ENCODE data around the gene INAVA. TPM values are rescaled to one million over a fixed set of nuclear protein-coding genes. Genes with fewer than 3 reads are reported as not detected.

Gene INAVA
- total and polyA plus RNA-seq, 2 of the 13 experiments (the other 11 are each of a cell fraction or from before 2014, with no cell fraction given) = 6.0 to 13.5 TPM

DNA sequence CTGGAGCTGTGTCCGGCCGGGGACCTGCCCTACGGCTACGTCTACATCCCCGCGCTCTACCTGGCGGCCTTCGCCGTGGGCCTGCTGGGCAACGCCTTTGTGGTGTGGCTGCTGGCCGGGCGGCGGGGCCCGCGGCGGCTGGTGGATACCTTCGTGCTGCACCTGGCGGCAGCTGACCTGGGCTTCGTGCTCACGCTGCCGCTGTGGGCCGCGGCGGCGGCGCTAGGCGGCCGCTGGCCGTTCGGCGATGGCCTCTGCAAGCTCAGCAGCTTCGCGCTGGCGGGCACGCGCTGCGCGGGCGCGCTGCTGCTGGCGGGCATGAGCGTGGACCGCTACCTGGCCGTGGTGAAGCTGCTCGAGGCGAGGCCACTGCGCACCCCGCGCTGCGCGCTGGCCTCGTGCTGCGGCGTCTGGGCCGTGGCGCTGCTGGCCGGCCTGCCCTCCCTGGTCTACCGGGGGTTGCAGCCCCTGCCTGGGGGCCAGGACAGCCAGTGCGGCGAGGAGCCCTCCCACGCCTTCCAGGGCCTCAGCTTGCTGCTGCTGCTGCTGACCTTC lies 21.5 kb upstream of the INAVA start:
- no peaks in the 10 kb centered on the region for H4K20me1 ChIP-seq (ENCODE audit: insufficient read depth, low read length)
- H3K9me3 ChIP-seq (ENCODE audit: low read length) = no peaks in the 10 kb centered on the region
- TF ChIP-seq SMAD9 (CRISPR knock-in tag; IDR thresholded peaks at IDR 0.05) (no peak), ZNF75D (CRISPR knock-in tag; IDR thresholded peaks at IDR 0.05; ENCODE audit: borderline replicate concordance) (no peak), ZNF839 (CRISPR knock-in tag; IDR thresholded peaks at IDR 0.05; ENCODE audit: borderline replicate concordance) (no peak), HOXA5 (CRISPR knock-in tag; IDR thresholded peaks at IDR 0.05) (no peak), BRCA1 (CRISPR knock-in tag; IDR thresholded peaks at IDR 0.05) (no peak), CENPX (CRISPR knock-in tag; IDR thresholded peaks at IDR 0.05) (no peak), SOX6 (IDR thresholded peaks at IDR 0.05) (no peak), SOX6 (CRISPR knock-in tag; IDR thresholded peaks at IDR 0.05) (no peak), ZNF83 (CRISPR knock-in tag; IDR thresholded peaks at IDR 0.05; ENCODE audit: borderline replicate concordance) (no peak), ZEB1 (IDR thresholded peaks at IDR 0.05; ENCODE audit: insufficient replicate concordance, low read depth) (no peak), SMARCC2 (IDR thresholded peaks at IDR 0.05) (no peak)
- intact Hi-C loops (cut with micrococcal nuclease; ENCODE audit: unreplicated experiment) (no loop called here), in situ Hi-C loops (cut with HindIII; ENCODE audit: extremely low pct_ligation_motif_present, low pct_unique_long_range_greater_than_20kb) (no loop called here)
- H3K27ac ChIP-seq (ENCODE audit: extremely low read length, insufficient read depth, low read length) = no peak overlapping the region
- DNase-seq (ENCODE audit: low spot score) = no peak
- 89% methylated on average over 31 of the region's 61 CpGs for WGBS (ENCODE audit: low lambda C conversion rate)
- no peaks in the 10 kb centered on the region for H3K36me3 ChIP-seq (replicated peaks in 1 of 2; ENCODE audit: control insufficient read depth in 1 of 2, insufficient read depth in 2 of 2, low read length in 2 of 2)
- no peak overlapping the region for H3K4me2 ChIP-seq (ENCODE audit: low read depth, low read length)
- H3K79me2 ChIP-seq (ENCODE audit: insufficient read depth, low read length) = no peaks in the 10 kb centered on the region
- no peak overlapping the region for H3K9ac ChIP-seq (ENCODE audit: insufficient read depth, low read depth, low read length)
- no peak for FAIRE-seq
- H2AFZ ChIP-seq (ENCODE audit: low read length) = no peak overlapping the region
- BruUV-seq (replicated peaks) = no TSS peak
- no peak overlapping the region for H3K4me3 ChIP-seq (replicated peaks in 1 of 3; ENCODE audit: insufficient read depth in 1 of 3, low read depth in 2 of 3, low read length in 3 of 3)
- CTCF ChIA-PET (ENCODE audit: low intra/inter-chr PET ratio, low total read pairs) = no interaction called here
- POLR2A ChIA-PET = no interaction called here
- peaks cover 1 to 14% of the 10 kb centered on the region in 2 experiments; a peak in 2 of 5 replicates for H3K27me3 ChIP-seq (ENCODE audit: control insufficient read depth in 1 of 2, insufficient read depth in 2 of 2, low read length in 2 of 2)
- peaks cover 9% of the 10 kb centered on the region; the same call in 1 of the 2 replicates for H3K4me1 ChIP-seq (ENCODE audit: insufficient read depth, low read length)
- ATAC-seq = no peak
